HG02610 (cell line): Measurements from ENCODE around the gene OR8G5.

Experiments used
- ATAC-seq: cut with Tn5 transposase; IDR thresholded peaks from one replicate; pipeline ENCODE4 v1.9.1; 2021; ENCODE audit warnings: mild to moderate bottlenecking, moderate library complexity; ENCODE audit not compliant: unreplicated experiment

OR8G5 gene

DNA sequence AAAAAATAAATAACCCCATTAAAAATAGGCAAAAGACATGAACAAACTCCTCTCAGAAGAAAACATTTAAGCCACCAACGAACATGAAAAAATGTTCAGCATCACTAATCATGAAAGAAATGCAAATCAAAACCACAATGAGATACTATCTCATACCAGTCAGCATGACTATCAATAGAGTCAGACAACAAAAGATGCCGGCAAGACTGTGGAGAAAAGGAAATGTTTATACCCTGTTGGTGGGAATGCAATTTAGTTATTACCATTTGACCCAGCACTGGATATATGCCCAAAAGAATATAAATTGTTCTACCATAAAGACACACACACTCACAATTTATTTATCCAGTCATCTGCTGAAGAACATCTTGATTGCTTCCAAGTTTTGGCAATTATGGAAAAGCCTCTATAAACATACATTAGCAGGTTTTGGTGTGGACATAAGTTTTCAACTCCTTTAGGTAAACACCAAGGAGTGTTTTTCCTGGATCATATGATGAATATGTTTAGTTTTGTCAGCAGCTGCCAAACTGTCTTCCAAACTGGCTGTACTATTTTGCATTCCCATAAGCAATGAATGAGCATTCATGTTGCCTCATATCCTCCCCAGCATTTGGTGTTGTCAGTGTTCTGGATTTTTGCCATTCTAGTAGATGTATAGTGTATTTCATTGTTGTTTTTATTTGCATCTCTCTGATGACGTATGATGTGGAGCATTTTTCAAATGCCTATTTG lies 29.6 kb downstream of the OR8G5 start:
- no peak for ATAC-seq

DNA sequence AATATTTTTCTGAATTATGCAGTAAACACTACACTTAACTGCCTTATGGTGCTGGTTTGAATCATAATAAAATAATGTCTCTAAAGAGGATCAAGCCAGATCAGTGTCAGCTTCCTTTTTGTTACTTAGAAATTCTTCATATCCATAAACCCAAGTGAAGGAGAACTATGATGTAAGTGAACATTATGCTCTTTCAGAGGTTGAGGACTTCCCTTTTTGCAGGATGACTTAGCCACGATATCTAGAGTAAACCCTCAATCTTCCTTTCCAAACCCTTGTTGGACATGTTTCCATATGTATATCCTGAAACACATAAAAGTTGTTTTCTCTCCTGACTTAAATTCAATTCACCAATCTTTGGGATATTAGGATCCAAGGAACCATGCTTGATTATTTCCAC lies 38.5 kb downstream of the OR8G5 start:
- ATAC-seq, result no peak

- no peak for ATAC-seq
Measured at GRCh38 chr11:124296016-124296415, 39.8 kb downstream of the OR8G5 start.

DNA sequence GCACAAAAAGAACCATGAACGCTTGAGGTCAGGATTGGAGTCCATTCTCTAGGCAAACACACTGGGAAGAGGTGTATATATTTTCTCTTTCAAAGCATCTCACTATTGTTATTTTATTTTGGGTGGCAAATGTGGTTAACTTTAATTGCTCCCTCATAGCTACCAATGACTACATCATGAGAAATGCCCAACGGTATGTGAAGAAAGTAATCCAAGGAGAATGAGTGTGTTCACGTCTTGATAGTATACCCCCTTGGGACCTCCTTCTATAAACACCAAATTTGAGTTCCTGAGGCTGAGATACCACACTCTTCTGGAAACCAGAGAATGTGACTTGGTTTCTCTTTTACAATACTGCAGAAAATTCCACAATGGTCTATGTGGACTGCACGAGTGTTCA lies 41.7 kb downstream of the OR8G5 start:
- no peak for ATAC-seq

DNA sequence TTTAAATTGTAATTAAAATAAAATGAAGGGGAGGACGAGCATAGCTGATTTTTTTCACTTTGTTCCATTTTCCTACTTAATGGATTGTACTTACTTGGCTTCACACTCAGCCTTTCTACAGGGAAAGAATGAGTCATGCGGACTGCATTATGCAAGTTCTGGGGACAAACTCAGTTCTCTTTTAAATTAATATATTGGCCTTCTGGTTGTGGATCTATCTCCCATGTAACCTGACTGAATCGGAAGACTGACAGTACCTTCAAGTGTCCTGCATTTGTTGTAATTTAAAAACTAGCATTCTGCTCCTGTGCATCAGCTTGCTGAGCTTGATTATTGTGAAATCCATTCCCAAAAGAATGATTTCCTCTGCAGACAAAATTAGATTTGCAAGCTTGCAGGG lies 45.4 kb downstream of the OR8G5 start:
- ATAC-seq, result no peak

DNA sequence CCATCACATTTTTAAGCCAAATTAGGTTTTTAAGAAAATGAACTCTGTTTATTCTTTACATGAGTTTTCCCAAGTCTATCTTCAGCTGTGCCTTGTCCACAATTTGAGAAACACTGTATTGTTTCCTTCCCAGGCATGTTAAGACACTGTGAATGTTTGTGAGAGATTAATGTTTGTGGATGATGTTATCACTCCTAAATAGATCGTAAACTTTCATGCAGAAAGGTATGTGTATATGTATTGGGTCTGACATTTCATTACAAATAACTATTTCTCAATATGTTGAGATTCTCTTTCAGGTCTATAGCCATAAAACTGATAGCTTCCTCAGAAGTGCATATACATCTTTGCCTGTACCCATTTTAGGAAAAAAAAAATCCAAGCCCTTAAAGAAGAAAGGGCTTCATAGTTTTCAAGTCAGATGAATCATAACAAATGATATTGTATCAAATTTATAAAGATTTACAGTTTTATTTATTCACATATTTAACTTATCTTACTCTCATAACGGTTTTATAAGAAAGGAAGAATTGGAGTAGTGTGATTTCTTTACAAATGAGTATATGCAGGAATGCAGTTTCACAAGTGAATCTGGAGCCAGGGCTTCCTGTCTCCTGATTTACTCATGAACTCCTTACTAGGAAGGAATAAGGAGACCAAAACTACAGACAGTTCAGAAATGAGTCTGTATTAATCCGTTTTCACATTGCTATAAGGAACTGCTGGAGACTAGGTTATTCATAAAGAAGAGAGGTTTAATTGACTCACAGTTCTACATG lies 46.4 kb downstream of the OR8G5 start:
- ATAC-seq, result no peak

DNA sequence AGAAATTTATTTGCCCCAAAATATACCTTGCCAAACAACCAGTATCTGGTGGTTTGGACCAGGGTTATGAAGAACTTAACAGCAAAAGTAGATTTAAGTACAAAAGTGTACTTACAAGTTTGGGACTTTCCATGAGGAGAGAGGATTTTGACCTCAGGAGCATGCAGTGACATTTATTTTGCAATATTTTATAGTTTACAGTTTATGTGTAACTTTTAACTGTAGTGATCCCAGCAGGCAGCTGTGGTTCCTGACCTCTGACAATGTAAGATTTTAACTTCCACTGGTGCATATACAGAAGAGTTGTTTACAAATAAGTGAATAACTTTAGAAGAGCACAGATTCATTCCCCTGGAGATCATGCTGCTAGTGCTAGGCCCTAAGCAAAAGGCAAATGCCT lies 50.9 kb downstream of the OR8G5 start:
- ATAC-seq, result no peak

GRCh38 chr11:124310721-124311120 lies 54.5 kb downstream of the OR8G5 start:
- no peak for ATAC-seq

DNA sequence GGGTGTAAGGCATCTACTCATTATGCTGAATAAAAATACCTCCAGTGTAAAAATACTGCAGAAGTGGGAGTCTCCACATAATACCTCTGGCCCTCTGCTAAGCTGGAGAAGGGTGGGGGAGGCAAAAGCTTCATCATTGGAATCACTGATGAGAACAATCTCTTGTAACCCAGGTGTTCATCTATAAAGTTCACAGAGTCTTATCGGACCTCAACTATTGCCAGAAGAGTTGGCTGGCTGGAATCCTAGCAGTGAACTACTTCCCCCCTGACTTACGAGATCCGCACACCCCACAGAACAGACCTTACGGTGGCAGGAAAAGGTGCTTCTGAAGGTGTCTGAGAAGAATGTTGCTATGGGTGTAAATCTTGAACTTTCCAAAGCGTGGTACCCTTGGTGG lies 55.1 kb downstream of the OR8G5 start:
- ATAC-seq, result no peak

GRCh38 chr11:124311670-124312069 lies 55.5 kb downstream of the OR8G5 start:
- ATAC-seq, result no peak

DNA sequence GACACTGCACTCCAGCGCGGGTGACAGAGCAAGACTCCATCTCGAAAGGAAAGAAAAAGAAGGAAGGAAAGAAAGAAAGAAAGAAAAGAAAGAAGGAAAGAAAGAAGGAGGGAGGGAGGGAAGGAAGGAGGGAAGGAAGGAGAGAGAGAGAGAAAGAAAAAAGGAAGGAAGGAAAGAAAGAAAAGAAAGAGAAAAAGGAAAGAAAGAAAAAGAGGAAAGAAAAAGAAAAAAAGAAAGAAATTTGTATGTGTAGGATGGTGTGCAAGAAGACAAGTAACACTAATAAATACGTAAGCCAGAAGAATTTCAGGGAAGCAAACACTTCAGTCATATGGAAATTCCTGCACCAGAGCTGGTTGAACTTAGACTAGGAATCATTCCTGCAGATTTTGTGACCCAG lies 57.0 kb downstream of the OR8G5 start:
- ATAC-seq, result no peak

DNA sequence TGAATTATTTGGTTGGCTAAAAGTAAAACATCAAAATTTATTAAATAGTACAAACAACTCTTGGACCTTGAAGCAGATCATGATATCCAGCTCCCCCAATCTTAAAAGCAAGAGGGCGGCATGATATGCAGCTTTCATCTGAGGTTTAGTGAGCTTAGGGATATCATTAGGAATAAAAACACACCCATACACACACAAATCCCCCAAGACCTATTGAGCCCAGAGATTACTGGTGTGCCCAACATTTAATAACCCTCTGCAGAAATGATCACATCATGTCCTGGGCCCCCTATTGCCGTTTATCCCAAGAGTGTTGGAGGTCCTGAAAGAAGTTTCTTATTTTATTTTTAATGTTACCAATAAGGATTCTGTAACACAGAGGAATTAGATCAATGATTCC lies 57.7 kb downstream of the OR8G5 start, which contains the start of gene OR8D1:
TSS of gene OR8D1 (minus strand) at position 101 of the 400 bp plus-strand sequence. CDS start 3,183 bp downstream, outside the sequence.
- no peak for ATAC-seq

- no peak for ATAC-seq
Measured at GRCh38 chr11:124315052-124315451, 58.9 kb downstream of the OR8G5 start.
